Midbrain (tissue), 1 donor: ENCODE results near the gene ITGB6.

ENCODE experiments used
- DNase-seq: peaks from one replicate; lab custom pipeline; 2025; lab: John Stamatoyannopoulos, UW

ITGB6 gene

GRCh38 chr2:160199683-160200389, at the start of gene ITGB6:
Gene ITGB6, minus strand, starts transcription at chr2:160200272. Its CDS starts 209 bp downstream, at chr2:160200063.
- DNase-seq, result no peak

- DNase-seq, result no peak
Measured at GRCh38 chr2:160247296-160248035, 47.4 kb upstream of the ITGB6 start.

GRCh38 chr2:160246356-160246755, 46.3 kb upstream of the ITGB6 start:
- DNase-seq, result no peak

- DNase-seq, result no peak
Measured at GRCh38 chr2:160245614-160246155, 45.6 kb upstream of the ITGB6 start.

GRCh38 chr2:160242893-160243564, 43.0 kb upstream of the ITGB6 start:
- DNase-seq, result no peak

GRCh38 chr2:160241251-160242137, 41.4 kb upstream of the ITGB6 start:
- DNase-seq, result no peak

GRCh38 chr2:160239436-160239835, 39.4 kb upstream of the ITGB6 start:
- no peak for DNase-seq

GRCh38 chr2:160238392-160238791, 38.3 kb upstream of the ITGB6 start:
- DNase-seq, result no peak

GRCh38 chr2:160232905-160233475, 32.9 kb upstream of the ITGB6 start:
- no peak for DNase-seq

GRCh38 chr2:160229591-160229990, 29.5 kb upstream of the ITGB6 start:
- no peak for DNase-seq

GRCh38 chr2:160228141-160228917, 28.3 kb upstream of the ITGB6 start:
- DNase-seq, result no peak

- DNase-seq, result no peak
Measured at GRCh38 chr2:160227293-160227915, 27.3 kb upstream of the ITGB6 start.

- no peak for DNase-seq
Measured at GRCh38 chr2:160226367-160226766, 26.3 kb upstream of the ITGB6 start.

GRCh38 chr2:160225722-160226121, 25.6 kb upstream of the ITGB6 start:
- DNase-seq, result no peak

GRCh38 chr2:160224507-160224906, 24.4 kb upstream of the ITGB6 start:
- no peak for DNase-seq

- DNase-seq, result no peak
Measured at GRCh38 chr2:160224060-160224459, 24.0 kb upstream of the ITGB6 start.

- DNase-seq, result no peak
Measured at GRCh38 chr2:160223560-160223959, 23.5 kb upstream of the ITGB6 start.

- no peak for DNase-seq
Measured at GRCh38 chr2:160222546-160223283, 22.6 kb upstream of the ITGB6 start.
